ENCODE measurements around the gene SLC6A18.

SLC6A18 gene

DNA sequence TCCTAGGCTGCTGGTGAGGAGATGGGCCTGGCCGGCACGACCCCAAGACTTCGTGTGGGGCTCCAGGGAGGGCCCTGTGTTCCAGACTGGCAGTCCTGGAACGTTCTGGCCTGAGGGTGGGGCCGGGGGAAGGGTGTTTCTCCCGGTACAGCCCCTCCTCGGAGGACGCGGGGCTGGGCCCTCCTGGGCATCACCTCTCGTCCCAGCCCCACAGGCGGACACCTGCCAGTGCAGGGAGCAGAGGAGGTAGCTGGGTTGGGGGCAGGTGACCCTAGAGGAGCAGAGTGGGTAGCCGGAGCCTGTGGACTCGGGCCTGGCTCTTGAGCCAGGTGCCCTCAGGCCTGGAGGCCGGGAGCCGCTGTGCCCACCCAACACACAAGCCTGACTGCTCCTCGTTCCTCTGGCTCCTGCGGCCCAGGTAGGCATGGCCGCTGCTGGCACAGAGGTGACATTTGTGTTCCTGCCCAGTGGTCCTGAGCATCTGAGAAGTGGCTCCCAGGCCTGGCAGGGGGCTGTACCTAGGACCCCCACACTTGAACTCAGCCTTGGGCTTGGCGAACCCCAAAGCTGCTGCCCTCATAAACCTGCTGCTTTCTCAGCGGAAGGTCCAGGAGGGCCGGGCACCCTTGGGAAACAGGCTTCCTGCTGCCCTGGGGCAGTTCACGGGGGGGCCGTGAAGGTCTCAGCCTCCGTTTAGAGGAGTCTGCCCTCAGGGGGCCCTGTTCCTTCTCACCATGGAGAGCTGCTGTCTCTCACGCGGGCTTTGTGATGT, 23.0 kb upstream of the SLC6A18 start:
- FAIRE-seq (no peak), DNase-seq (ENCODE audit: insufficient read length, low spot score) (no peak)

DNA sequence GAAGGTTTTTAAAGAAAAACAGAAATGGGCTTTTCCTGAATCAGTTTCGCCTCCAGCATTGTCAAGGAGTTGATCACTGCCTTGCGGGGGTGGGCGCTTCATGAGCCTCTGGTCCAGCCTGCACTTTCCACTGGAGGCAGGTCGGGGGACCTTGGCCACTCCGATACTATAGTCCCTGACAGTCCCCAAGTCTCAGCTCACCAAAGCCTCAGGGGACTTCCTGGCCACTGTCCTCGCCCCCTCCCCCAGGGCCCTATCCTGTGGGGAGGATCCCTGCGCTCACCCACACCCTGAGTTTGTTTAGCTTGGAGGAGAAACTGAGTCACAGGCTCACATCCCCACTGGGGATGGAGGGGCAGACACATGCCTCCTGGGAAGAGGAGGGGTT, 22.4 kb upstream of the SLC6A18 start:
- DNase-seq (ENCODE audit: insufficient read length, low spot score) (no peak), FAIRE-seq (no peak)

DNA sequence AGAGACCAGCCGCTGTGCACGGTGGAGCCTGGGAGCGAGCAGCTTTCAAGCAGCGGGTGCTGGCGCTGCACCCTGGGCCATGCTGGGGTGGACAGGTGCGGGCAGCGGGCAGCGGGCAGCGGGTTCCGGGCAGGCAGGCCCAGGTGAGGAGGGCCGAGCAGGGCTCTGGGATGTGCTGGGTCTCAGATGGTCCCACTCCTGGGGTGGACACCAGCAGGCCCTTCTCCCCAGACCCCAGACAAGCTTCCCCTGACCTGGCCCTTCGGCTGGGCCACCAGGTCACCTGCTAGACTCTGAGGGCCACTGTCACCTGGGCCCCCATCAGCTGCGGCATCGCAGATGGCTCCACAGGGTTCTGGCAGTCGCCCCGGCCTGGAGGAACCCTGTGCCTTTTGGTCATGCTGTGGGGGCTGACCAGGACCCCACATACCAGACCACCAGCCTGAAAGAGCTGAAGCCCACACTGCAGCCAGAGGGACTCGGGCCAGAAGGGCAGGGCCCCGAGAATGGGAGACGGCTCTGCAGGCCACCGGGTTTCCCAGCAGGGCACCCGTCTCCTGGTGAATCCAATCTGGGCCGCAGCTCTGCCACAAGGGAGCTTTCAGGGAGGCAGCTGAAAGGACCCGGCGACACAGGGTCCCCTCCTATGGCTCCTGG, 21.7 kb upstream of the SLC6A18 start:
- no peak for FAIRE-seq
- DNase-seq (ENCODE audit: insufficient read length, low spot score): no peak

DNA sequence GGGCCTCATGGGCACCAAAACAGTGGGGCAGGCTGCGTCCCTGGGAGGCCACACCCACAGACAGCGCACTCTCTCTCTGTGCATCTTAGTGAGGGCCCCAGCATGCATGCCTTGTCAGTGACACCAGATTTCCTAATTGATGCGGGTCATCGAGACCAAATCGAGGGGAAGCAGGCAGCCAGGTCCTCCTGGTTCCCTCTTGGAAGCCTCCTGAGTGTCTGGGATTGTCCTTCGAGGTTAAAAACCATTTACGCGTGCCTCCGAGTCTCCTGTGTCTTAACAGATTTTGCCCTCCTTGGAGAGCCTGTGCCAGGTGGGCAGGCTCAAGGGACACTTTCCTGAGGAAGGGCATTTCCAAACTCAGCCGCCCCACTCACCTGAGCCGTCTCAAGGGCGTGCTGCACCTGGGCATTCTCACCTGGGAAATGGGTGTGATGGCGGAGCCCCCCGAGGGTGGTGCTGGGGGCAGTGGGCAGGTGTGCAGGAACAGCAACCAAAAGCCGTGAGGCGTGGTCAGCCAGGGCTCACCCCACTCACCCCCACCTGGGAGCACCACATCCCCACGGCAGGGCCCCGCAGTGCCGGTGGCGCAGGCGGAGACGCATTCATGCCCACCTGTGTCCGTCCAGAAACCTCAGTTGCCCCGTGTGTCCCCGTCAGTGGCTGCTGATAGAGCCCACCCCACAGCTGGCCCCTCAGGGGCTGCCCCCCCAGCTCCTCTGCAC, 21.1 kb upstream of the SLC6A18 start:
- FAIRE-seq (no peak), DNase-seq (ENCODE audit: insufficient read length, low spot score) (no peak)

DNA sequence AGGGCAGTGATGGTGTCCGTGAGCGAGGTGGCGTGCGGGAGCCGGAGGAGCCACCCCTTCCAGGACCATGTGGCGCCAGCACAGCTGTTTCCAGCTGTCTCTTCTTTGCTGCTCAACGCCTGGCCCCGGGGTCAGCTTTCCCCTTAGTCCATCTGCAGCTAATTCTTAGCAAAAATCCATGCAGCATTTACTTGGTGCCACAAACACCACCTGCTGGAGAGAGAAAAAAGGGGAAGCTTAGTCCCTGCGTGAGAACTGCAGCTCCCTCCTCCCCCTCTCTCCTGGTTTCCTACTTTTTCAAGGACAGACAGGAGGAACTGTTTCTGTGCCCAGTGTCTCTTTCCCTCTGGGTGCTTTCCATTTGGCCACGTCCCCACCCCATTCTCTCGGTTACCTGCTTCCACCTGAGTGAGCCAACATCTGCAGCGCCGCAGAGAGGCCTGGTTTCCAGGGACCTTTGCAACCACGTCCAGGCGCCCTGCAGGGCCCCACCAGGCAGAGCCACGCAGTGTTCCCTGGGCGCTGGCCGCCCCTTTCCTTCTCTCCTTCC, 20.4 kb upstream of the SLC6A18 start:
- FAIRE-seq: no peak
- no peak for DNase-seq (ENCODE audit: insufficient read length, low spot score)

DNA sequence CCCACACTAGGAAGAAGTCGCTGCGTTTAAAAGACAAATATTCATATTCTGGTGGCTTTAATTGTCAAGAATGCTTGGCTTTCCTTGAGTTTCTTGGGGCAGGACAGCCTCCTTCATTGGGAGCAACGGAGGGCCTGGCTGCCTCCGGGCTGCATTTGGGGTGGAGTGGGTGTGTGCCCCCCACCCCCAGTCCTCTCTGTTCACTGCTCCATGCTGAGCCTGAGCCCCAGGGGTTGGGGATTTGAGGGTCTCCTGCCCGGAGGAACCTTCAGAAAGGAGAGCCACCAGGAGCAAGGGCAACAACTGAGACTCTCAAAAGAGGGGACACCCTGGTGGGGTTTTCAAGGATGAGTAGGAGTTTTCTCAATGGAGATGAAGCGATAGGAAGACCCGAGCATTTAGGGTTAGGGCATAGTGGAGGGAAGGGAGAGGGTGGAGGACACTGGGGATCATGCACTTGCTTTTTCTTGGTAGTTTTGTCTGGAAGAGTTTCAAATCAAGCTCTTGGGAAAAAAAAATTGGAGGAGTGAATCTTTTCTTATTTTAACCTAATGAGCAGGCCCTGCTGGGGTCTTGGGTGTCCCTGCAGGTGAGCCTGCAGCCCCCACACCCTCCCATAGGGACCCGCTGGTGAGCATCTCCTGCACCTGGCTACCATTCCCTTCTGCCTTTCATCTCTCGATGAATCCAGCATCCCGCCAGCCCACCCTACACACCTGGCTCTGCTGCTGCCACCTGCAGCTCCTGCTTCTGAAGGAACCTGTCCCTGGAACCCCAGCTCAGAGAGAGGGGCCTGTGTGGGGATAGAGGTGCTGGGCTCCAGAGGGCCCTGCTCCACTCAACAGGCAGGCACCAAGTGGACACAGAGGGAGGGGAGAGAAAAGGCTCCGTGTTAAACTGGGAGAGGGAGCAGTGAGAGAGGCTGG, 19.7 kb upstream of the SLC6A18 start:
- no peak for DNase-seq (ENCODE audit: insufficient read length, low spot score)
- FAIRE-seq: no peak

DNA sequence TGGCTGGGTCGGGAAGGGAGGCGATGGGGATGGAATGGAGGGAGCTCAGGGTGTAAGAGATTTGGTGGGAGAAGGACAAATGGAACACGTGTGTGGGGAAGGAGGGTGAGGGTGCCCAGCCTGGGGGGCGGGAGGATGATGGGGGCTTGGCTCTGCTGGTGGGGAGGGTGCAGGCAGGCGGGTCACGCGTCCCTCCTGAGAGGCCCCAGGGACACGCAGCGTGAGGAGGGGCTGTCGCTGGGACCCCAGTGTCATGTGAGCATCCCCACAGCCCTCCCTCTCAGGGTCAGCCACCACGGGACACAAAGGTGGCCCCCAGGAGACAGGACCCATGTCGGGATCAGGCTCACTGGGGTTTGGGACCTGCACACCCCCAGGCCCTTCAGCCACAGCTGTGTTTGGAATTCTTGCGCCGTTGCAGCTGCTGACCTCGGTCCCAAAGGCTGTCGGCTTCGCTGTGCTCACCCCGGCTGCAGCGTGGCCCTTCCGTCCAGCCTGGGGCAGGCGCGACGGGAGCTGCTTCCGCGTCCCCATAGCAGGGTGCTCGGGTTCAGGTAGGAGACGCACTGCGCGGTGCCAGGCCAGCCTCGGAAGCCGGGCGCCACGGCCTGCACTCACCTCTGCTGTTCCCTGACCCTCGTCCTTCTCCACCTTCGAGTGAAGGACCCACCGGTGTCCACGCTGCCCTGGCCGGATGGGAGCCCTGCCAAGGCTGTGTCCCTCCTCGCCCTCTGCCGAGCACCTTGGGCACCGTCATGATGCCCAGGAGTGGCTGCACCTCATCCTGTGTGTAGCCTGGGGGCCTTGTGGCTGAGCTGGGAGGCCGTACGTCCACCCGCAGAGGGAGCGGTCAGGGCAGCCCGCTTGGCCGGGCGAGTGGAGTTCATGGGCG, 18.4 kb upstream of the SLC6A18 start:
- no peak for FAIRE-seq
- DNase-seq (ENCODE audit: insufficient read length, low spot score): no peak

DNA sequence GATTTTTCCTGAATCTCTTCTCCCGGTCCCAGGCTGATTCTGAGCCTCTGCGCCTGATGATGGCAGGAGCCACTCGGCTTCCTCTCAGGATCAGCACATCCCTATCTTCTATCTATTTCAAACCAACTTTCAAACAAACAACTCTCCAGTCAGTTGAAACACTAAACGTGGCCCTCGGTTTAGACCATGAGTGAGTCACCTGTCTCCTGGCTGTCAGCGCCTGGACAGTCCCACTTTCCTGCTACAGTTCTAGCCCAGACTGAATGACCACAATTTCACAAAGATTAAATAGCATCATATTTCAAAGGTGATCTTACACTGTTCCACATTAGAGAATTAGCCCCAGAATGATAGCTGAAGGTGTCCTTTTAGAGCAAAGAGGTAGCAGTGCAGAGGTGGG, 17.6 kb upstream of the SLC6A18 start:
- DNase-seq (ENCODE audit: insufficient read length, low spot score) (no peak), FAIRE-seq (no peak)

DNA sequence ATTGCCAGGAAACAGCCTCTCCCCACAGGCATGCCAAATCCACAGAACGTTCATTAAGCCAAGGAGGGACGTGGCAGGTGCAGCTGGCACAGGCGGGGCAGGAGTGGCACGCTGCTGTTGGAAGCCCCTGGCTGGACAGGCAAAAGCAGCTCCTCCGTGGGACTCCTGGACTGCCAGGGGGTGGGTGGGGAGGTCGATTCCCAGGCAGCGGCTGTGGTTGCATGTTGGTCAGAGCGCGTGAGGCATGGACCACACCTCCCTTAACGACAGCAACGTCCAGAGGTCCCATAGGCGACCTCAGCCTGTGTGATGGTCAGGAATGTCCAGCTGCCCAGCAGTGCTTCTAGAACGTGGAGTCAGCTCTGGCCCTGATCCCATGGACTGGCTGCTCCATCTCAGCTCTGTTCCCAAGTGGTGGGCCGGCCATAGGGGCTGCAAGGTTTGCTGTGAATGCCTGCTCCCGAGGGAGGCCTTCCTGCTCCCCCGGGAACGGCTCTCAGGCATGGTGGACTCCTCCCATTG, 16.9 kb upstream of the SLC6A18 start:
- no peak for DNase-seq (ENCODE audit: insufficient read length, low spot score)
- no peak for FAIRE-seq

DNA sequence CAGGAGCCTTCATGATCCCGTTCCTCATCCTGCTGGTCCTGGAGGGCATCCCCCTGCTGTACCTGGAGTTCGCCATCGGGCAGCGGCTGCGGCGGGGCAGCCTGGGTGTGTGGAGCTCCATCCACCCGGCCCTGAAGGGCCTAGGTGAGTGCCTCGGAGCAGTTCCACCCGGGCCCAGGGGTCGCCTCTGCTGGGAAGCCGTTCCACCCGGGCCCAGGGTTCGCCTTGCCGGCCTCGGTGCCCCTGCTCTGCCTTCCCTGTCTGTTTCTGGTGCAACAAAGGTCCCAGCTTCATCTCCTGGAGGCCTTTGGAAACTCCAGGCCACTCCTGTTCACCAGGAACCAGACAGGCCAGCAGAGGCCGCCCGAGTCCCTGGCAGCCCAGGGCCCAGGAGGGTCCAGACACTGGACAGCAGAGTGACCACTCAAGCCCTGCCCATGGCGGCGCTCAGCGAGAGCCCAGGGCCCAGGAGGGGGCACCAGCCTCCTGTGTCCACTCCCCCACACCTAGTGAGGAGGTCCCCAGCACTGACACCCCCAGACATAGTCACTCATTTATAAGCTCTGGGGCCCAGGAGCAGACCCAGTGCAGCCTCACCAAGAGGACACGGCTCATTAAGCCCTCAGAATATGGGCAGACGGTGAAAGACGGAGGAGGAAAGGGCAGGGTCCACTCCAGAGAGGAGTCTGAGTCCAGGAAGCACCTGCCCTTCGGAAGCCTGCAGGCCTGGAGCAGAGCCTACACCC, 16.3 kb upstream of the SLC6A18 start:
- FAIRE-seq (no peak), DNase-seq (ENCODE audit: insufficient read length, low spot score) (no peak)

DNA sequence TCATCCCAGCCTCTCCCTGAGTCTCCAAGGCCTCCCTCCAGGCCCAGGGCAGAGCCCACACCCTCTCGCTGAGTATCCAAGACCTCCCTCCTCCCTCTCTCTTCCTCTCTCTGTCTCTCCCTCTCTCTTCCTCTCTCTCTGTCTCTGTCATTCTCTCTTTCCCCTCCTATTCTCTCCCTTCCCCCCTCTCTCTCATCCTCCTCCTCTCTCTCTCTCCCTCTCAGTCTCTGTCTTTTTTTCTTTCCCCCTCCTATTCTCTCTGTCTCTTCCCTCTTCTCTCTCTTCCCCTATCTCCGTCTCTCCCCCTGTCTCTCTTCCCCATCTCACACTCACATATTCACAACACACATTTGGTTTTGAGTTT, 15.7 kb upstream of the SLC6A18 start:
- no peak for FAIRE-seq
- no peak for DNase-seq (ENCODE audit: insufficient read length, low spot score)

DNA sequence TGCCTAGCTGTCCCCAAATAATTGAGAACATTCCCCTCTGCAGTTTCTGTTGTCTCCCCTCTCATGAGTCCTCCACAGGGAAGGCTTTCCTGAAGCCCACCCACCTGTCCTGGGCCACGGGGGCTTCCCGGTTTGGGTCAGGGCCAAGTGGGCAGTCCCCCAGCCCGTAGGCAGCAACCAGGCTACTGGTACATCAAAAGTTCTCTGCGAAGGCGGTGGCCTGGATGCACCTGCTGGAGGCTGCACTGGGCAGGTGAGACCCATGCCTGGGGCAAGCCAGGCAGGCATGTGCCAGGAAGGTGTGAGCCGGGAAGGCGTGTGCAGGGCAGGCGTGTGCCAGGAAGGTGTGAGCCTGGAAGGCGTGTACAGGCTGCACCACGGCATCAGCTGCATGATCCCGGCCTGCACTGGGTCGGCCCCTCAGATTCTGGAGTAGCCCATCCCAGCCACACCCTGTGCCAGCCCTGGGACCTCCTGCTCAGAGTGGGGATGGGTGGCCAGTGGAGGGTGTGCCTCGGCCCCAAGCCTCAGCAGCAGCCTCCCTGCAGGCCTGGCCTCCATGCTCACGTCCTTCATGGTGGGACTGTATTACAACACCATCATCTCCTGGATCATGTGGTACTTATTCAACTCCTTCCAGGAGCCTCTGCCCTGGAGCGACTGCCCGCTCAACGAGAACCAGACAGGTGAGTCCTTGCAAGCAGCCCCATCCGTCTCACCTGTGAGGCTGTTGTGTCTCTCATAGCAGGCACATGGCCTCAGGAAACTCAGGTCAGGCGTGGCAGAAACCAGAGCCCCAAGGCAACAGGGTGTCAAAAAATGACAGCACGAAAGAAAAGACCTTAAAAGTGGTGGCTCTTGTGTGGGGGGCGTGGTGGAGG, 15.0 kb upstream of the SLC6A18 start:
- DNase-seq (ENCODE audit: insufficient read length, low spot score) (no peak), FAIRE-seq (no peak)

DNA sequence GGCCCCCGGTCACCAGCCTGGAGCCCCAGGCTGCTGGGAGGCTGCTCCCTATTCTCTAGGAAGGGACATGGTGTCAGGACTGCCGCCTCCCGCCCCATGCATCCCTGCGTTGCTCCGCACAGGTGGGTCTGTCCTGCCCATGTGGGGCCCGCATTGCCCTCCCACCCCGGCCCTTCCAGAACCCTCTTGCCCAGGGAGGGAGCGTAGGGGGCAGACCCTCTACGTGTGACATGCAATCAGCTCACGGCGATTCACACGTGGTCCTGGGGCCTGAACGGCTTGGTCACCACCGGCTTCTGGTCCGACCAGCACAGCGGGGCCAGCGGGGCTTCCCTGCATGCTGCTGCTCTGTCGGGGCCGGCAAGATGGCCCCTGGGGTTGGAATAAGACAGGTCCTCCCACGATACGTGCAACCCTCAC, 14.3 kb upstream of the SLC6A18 start:
- FAIRE-seq: no peak
- DNase-seq (ENCODE audit: insufficient read length, low spot score): no peak

DNA sequence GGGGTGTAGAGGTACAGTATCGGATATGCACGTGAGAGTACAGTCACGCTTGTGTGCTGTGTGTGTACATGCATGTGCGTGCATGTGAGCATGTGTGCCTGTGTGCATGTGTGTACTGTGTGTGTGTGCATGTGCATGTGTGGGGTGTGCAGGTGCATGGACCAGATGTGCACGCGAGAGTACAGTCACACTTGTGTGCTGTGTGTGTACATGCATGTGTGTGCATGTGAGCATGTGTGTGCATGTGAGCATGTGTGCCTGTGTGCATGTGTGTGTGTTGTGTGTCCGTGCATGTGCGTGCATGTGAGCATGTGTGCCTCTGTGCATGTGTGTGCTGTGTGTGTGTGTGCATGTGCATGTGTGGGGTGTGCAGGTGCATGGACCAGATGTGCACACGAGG, 13.5 kb upstream of the SLC6A18 start:
- no peak for FAIRE-seq
- no peak for DNase-seq (ENCODE audit: insufficient read length, low spot score)

DNA sequence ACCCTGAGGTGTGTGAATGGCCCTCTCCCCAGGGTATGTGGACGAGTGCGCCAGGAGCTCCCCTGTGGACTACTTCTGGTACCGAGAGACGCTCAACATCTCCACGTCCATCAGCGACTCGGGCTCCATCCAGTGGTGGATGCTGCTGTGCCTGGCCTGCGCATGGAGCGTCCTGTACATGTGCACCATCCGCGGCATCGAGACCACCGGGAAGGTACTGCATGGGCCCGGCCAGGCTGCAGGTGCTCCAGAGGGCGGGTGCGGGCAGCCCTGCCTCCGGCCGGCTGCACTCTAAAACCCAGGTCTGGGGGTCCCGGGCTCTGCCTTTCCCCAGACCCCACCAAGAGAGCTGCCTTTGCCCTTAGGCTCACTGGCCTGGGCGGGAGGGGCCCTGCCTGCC, 12.9 kb upstream of the SLC6A18 start:
- no peak for FAIRE-seq

DNA sequence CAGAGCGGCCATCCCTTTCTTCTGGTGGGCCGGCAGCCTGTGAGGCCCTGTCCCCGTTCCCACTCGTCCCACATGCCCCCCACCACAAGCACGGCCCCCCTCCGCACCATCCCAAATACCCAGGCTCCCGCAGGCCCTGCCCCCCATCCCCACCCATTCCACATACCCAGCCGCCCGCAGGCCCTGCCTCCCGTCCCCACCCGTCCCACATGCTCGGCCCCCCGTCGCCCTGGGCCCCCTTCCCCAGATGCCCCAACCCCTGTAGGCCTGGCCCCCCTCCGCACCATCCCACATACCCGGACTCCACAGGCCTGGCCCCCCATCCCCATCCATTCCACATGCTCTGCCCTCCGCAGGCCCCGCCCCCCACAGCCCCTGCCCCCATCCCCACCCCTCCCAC, 12.3 kb upstream of the SLC6A18 start:
- DNase-seq (ENCODE audit: insufficient read length, low spot score) (no peak), FAIRE-seq (no peak)

More for the DNA sequence above, 12.9 kb upstream of the SLC6A18 start:
- no peak for DNase-seq (ENCODE audit: insufficient read length, low spot score)

DNA sequence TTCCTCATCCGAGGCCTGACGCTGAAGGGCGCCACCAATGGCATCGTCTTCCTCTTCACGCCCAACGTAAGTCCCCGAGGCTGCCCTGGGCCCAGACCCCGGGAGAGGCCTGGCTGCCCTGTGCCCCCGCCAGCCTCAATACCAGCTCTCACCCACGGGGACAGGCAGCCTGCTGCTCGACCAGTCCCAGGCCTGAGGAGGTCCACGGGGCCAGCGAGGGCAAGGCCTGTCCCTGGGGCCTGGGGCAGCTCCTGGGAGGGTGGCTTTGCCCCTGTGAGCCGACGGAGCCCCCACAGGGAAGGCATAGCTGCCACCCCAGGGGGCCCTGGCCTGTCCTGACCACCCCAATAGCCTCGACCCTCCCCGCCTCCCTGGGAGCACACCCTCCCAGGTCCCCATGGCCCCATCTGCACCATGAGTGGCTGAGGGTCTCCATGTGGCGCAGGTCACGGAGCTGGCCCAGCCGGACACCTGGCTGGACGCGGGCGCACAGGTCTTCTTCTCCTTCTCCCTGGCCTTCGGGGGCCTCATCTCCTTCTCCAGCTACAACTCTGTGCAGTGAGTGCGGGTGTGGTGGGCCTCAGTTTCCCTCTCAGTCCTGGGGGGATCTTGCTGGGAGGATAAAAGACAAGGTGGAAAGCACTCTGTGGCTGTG, 11.5 kb upstream of the SLC6A18 start:
- DNase-seq (ENCODE audit: insufficient read length, low spot score) (no peak), FAIRE-seq (no peak)
